GM23338 (cell line): Measurements from ENCODE around the gene SSBP2. TPM values are rescaled to one million over a fixed set of nuclear protein-coding genes. Genes with fewer than 3 reads are reported as not detected.

Experiments
- ATAC-seq: fragments of 200-7000 bp; cut with Tn5 transposase; 3 replicates; pipeline ENCODE4 v1.9.1; 2020
- DNase-seq: peaks from one replicate; pipeline ENCODE4 v3.0.0-alpha.2; 2015; ENCODE audit warnings: low spot score
- H2AFZ ChIP-seq: fragments of 200-600 bp; sonication (generic); 2 replicates; pipeline ENCODE4 v1.8.0; 2016; ENCODE audit warnings: antibody characterized with exemption, mild to moderate bottlenecking, moderate library complexity
- H3F3A ChIP-seq: fragments of 200-600 bp; sonication (generic); replicated peaks from 2 replicates; pipeline ENCODE4 v1.8.0; 2017; ENCODE audit warnings: antibody characterized with exemption, mixed run types, low read depth
- H3K27ac ChIP-seq: fragments of 200-600 bp; sonication (generic); 2 replicates; pipeline ENCODE4 v1.6.1; 2016; ENCODE audit warnings: low read depth
- H3K27me3 ChIP-seq: fragments of 200-600 bp; sonication (generic); 2 replicates; pipeline ENCODE4 v1.8.0; 2016; ENCODE audit warnings: mild to moderate bottlenecking, mixed run types, moderate library complexity; ENCODE audit not compliant: insufficient read depth
- H3K36me3 ChIP-seq: fragments of 200-600 bp; sonication (generic); 2 replicates; pipeline ENCODE4 v1.8.0; 2016; ENCODE audit warnings: mild to moderate bottlenecking; ENCODE audit not compliant: insufficient read depth
- H3K4me1 ChIP-seq: fragments of 200-600 bp; sonication (generic); 2 replicates; pipeline ENCODE4 v1.8.0; 2016; ENCODE audit warnings: mild to moderate bottlenecking, moderate library complexity; ENCODE audit not compliant: insufficient read depth
- H3K4me2 ChIP-seq: fragments of 200-600 bp; sonication (generic); 2 replicates; pipeline ENCODE4 v1.7.1; 2017; ENCODE audit warnings: mixed run types
- H3K4me3 ChIP-seq: fragments of 200-600 bp; sonication (generic); 2 replicates; pipeline ENCODE4 v1.6.1; 2016; ENCODE audit warnings: mixed run types
- H3K79me2 ChIP-seq: fragments of 200-600 bp; sonication (generic); replicated peaks from 2 replicates; pipeline ENCODE4 v1.8.0; 2017; ENCODE audit warnings: mild to moderate bottlenecking; ENCODE audit not compliant: insufficient read depth
- H3K9me2 ChIP-seq: fragments of 200-600 bp; sonication (generic); 2 replicates; pipeline ENCODE4 v1.8.0; 2017; ENCODE audit not compliant: insufficient read depth
- H4K20me1 ChIP-seq: fragments of 200-600 bp; sonication (generic); replicated peaks from 2 replicates; pipeline ENCODE4 v1.8.0; 2017; ENCODE audit warnings: mild to moderate bottlenecking; ENCODE audit not compliant: insufficient read depth
- H3K27ac Mint-ChIP-seq: 2 replicates; pipeline ENCODE4 v1.8.0; 2020; ENCODE audit warnings: inconsistent platforms, mild to moderate bottlenecking, moderate library complexity, mixed read lengths
- H3K27me3 Mint-ChIP-seq: 3 replicates; pipeline ENCODE4 v1.8.0; 2022; ENCODE audit warnings: low read depth, mild to moderate bottlenecking, moderate library complexity, mixed read lengths, inconsistent platforms; ENCODE audit not compliant: insufficient read depth, poor library complexity
- H3K36me3 Mint-ChIP-seq: 3 replicates; pipeline ENCODE4 v1.8.0; 2021; ENCODE audit warnings: low read depth, mild to moderate bottlenecking, inconsistent platforms, moderate library complexity, mixed read lengths
- H3K4me1 Mint-ChIP-seq: 3 replicates; pipeline ENCODE4 v1.8.0; 2020; ENCODE audit warnings: mild to moderate bottlenecking, inconsistent platforms, mixed read lengths
- H3K4me3 Mint-ChIP-seq: 3 replicates; pipeline ENCODE4 v1.8.0; 2021; ENCODE audit warnings: moderate library complexity, mild to moderate bottlenecking, inconsistent platforms, mixed read lengths
- H3K9me3 Mint-ChIP-seq: 3 replicates; pipeline ENCODE4 v1.8.0; 2020; ENCODE audit warnings: moderate library complexity, mild to moderate bottlenecking, inconsistent platforms, mixed read lengths
- CREB1 ChIP-seq: fragments of 250-450 bp; sonication (Bioruptor Pico); IDR thresholded peaks from 2 replicates; pipeline ENCODE4 v1.5.0; 2020; ENCODE audit warnings: low read depth, mild to moderate bottlenecking, moderate library complexity
- EZH2 ChIP-seq: fragments of 200-600 bp; sonication (generic); IDR thresholded peaks from one replicate; pipeline ENCODE4 v1.8.0; 2017; ENCODE audit warnings: antibody characterized with exemption, mild to moderate bottlenecking, low read depth; ENCODE audit not compliant: unreplicated experiment
- JUNB ChIP-seq: IDR thresholded peaks from one replicate; pipeline ENCODE4 v1.6.1; 2016; ENCODE audit warnings: antibody characterized with exemption; ENCODE audit not compliant: unreplicated experiment
- NANOG ChIP-seq: IDR thresholded peaks from 2 replicates; pipeline ENCODE4 v1.6.1; 2016; ENCODE audit warnings: antibody characterized with exemption, borderline replicate concordance
- POLR2AphosphoS5 ChIP-seq: IDR thresholded peaks from 2 replicates; pipeline ENCODE4 v1.6.1; 2016; ENCODE audit warnings: antibody characterized with exemption, low read depth
- REST ChIP-seq: IDR thresholded peaks from one replicate; pipeline ENCODE4 v1.6.1; 2018; ENCODE audit warnings: antibody characterized with exemption; ENCODE audit not compliant: unreplicated experiment
- STAT1 ChIP-seq: IDR thresholded peaks from one replicate; pipeline ENCODE4 v1.6.1; 2016; ENCODE audit warnings: antibody characterized with exemption; ENCODE audit not compliant: unreplicated experiment
- ZNF114 ChIP-seq: fragments of 250-450 bp; sonication (Bioruptor Pico); IDR thresholded peaks from 2 replicates; pipeline ENCODE4 v1.5.0; 2020; ENCODE audit warnings: mild to moderate bottlenecking, moderate library complexity
- ZNF331 ChIP-seq: fragments of 250-450 bp; sonication (Bioruptor Pico); IDR thresholded peaks from 2 replicates; pipeline ENCODE4 v1.5.0; 2020; ENCODE audit warnings: low read depth, mild to moderate bottlenecking, moderate library complexity
- ZNF462 ChIP-seq: fragments of 250-450 bp; sonication (Bioruptor Pico); IDR thresholded peaks from 2 replicates; pipeline ENCODE4 v1.5.0; 2020; ENCODE audit warnings: mild to moderate bottlenecking, moderate library complexity
- polyA plus RNA-seq: library from polyadenylated mRNA; unstranded; fragments of >200 nt; fragmentation: Nextera tagmentation; extraction: Ambion mirVana; gene quantifications from 2 replicates; pipeline ENCODE4 v1.2.1, GENCODE V29; 2016
- total RNA-seq: library from RNA; depleted of rRNA; stranded (reverse); fragments of >200 nt; shearing (Covaris generic); gene quantifications from 2 replicates; pipeline ENCODE4 v1.2.3, GENCODE V29; 2014
- TF ChIP-seq, protein P1 (sequence below), 2 experiments: fragments of 200-600 bp in 1 of 2; sonication (generic) in 1 of 2; conservative IDR thresholded peaks; 2 replicates each; pipeline versions ENCODE4 v1.5.1 to v1.6.1; 2016 to 2017; ENCODE audit warnings: antibody characterized with exemption in 2 of 2, low read depth in 2 of 2, mild to moderate bottlenecking in 2 of 2, moderate library complexity in 1 of 2
- TF ChIP-seq, protein P2 (sequence below): IDR thresholded peaks from 2 replicates; pipeline ENCODE4 v1.6.1; 2016; ENCODE audit warnings: antibody characterized with exemption

Gene SSBP2
- total and polyA plus RNA-seq, 2 experiments from 2014 or later = 21.5 to 24.7 TPM

DNA sequence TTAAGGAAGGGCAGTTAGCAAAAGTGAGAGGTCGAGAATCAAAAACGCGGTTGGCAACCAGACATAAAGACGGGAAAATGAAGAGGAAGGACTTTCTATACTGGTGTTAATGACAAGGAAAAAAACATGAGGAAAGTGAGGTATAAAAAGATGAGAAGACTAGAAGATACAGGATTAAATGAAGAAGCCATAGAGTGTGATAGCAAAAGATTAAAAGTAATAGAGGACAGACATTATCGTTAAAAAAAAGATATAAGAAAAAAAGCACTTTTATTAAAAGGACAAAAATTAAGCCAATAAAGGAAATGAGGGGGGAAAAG, 1.7 kb upstream of the SSBP2 start:
- Histone ChIP-seq H3K36me3 (no peaks in the 10 kb centered on the region), H3K9me2 (no peaks in the 10 kb centered on the region), H3K27me3 (peaks cover 34% of the 10 kb centered on the region), H2AFZ (no peak overlapping the region), H3K27ac (no peak overlapping the region), H4K20me1 (no peaks in the 10 kb centered on the region), H3K79me2 (peaks cover 19% of the 10 kb centered on the region), H3K4me1 (peaks cover 49% of the 10 kb centered on the region), H3F3A (0 out of 2 replicates have a peak, but pooled peaks cover 5% of the 10 kb centered on the region), H3K4me3 (peak overlapping the region; percentile 61; the same call in 1 of the 2 replicates), H3K4me2 (peak overlapping the region; percentile 76)
- H3K36me3 Mint-ChIP-seq = no peaks in the 10 kb centered on the region
- ATAC-seq = no peak
- TF ChIP-seq STAT1 = no peak
- TF ChIP-seq EZH2 = no peak
- TF ChIP-seq, protein P1, sequence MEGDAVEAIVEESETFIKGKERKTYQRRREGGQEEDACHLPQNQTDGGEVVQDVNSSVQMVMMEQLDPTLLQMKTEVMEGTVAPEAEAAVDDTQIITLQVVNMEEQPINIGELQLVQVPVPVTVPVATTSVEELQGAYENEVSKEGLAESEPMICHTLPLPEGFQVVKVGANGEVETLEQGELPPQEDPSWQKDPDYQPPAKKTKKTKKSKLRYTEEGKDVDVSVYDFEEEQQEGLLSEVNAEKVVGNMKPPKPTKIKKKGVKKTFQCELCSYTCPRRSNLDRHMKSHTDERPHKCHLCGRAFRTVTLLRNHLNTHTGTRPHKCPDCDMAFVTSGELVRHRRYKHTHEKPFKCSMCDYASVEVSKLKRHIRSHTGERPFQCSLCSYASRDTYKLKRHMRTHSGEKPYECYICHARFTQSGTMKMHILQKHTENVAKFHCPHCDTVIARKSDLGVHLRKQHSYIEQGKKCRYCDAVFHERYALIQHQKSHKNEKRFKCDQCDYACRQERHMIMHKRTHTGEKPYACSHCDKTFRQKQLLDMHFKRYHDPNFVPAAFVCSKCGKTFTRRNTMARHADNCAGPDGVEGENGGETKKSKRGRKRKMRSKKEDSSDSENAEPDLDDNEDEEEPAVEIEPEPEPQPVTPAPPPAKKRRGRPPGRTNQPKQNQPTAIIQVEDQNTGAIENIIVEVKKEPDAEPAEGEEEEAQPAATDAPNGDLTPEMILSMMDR (conservative IDR thresholded peaks at IDR 0.05; ENCODE audit: low read depth in 2 of 2) = no peak
- TF ChIP-seq CREB1 (CRISPR knock-in tag) = no peak
- TF ChIP-seq NANOG = no peak
- no peak for TF ChIP-seq POLR2AphosphoS5
- TF ChIP-seq ZNF331 (CRISPR knock-in tag) = no peak
- TF ChIP-seq, protein P2, sequence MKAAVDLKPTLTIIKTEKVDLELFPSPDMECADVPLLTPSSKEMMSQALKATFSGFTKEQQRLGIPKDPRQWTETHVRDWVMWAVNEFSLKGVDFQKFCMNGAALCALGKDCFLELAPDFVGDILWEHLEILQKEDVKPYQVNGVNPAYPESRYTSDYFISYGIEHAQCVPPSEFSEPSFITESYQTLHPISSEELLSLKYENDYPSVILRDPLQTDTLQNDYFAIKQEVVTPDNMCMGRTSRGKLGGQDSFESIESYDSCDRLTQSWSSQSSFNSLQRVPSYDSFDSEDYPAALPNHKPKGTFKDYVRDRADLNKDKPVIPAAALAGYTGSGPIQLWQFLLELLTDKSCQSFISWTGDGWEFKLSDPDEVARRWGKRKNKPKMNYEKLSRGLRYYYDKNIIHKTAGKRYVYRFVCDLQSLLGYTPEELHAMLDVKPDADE = no peak
- no peak for TF ChIP-seq ZNF114 (CRISPR knock-in tag)
- no peak for TF ChIP-seq REST
- no peak for TF ChIP-seq JUNB
- TF ChIP-seq ZNF462 (CRISPR knock-in tag) = no peak
- H3K27ac Mint-ChIP-seq = no peak overlapping the region
- H3K4me1 Mint-ChIP-seq = peaks cover 62% of the 10 kb centered on the region
- H3K4me3 Mint-ChIP-seq = peak overlapping the region; percentile 69; the same call in 2 of the 3 replicates
- H3K27me3 Mint-ChIP-seq = peaks cover 8% of the 10 kb centered on the region
- DNase-seq = no peak
- H3K9me3 Mint-ChIP-seq = no peaks in the 10 kb centered on the region
